LoVo (cell line): ENCODE data around the gene SYT17.
A peak's percentile ranks its signal among the peaks of the same experiment; 100 is the strongest.

ENCODE experiments used
- DNase-seq: peaks from one replicate; pipeline ENCODE4 v3.0.0-alpha.2; 2016; ENCODE audit warnings: low spot score

SYT17 gene

DNA sequence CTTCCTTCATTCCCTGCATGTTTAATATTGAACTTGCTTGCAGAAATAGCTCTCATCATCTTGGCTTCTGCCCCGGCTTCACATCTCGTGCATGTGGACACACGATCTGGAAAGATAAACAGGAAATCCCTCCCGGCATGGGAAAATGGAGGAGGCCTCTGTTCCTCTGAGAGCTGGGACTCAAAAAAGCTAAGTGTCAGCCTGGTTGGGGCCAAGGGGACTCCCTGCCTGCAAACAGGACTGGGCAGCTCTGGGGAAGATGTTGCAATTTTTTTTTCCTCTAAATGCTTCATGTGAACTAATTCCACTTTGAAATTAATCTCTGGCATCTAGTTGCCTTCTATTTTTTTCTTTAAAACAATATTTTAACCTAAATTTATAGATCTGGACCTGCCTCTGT, 29.4 kb upstream of the SYT17 start:
- DNase-seq = no peak

DNA sequence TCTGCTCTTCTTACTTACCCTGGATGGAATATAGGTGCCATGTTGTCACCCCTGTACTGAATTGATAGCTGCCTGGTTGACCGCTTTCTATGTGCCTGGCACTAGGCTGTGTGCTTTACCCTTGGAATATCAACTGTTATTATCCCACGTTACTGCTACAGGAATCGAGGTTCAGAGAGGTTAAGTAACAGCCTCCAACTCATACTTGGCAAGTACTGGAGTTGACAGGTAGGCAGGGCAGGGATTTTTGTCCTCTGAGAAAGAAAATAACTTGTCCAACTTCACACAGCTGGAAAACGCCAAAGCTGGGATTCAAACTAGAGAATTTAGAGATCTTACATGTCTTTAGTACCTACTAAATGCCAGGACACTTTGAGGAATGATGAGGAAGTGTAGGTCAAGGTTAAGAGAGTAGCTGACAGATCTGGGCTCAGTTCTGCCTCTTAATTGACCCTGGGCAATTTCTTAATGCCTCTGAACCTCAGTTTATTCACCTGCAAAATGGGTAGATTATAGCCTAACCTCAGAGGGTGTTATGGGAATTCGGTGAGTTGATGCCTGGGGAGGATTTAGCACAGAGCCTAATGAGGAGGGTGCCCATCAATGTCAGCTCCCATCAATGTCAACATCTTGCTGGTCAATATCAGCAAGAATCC, 28.5 kb upstream of the SYT17 start:
- DNase-seq = no peak

DNA sequence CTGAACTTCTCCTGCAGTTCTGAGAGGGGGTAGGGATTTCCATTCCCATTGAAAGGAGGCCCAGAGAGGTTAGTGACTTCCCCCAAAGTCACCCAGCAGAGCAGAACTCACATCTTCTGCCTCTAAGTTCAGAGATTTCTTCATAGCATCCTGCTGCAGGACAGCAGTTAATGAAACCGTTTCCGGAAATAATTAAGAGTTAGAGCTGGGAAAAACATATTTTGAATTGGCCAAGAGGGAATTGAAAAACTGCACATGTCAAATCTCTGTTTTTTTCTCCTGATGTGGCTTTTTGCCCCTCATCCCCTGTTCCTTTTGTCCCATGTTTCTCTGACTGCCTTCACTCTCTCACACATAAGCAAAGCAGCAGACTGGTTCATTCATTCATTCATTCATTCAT, 27.6 kb upstream of the SYT17 start:
- no peak for DNase-seq

DNA sequence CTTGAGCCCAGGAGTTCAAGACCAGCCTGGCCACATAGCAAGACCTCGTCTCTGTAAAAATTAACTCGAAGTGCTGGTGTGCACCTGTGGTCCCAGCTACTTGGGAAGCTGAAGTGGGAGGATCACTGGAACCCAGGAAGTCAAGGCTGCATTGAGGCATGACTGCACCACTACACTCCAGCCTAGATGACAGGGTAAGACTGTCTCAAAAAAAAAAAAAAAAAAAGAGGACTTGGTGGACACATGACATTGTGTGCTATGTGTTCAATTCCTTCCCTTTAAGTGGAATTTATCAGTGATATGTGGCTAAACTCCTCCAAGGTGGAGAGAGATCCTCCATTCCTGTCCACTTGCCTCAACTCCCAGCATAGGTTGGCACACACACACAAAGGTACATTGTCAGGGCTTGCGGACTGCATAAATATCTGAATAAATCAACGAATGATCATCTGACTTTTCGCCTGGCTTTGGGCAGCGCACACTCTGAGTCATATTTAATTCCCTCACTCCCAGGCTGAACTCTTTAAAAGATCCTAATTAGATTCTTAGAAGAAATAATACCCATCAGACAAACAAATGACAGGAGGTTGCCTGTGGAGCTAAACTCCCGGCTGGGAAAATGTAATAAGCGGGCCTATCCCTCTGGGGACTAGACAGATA, 25.0 kb upstream of the SYT17 start:
- DNase-seq = no peak

DNA sequence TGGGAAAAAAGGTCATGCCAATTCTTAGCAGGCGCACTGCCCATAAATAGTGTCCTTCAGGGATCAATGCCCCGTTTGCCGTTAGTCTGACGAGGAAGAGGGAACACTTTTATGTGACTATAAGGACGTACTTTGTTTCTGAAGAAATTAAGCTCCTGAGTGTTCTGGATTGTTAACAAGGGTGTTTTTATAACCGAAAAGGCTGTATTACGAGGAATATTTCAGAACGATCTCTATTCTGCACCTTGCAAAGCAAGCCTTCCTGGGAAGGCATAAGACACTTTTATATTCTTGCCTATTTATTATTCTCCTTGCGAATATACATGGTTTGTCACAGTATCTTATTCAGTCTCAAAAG, 24.5 kb upstream of the SYT17 start:
- DNase-seq = no peak

DNA sequence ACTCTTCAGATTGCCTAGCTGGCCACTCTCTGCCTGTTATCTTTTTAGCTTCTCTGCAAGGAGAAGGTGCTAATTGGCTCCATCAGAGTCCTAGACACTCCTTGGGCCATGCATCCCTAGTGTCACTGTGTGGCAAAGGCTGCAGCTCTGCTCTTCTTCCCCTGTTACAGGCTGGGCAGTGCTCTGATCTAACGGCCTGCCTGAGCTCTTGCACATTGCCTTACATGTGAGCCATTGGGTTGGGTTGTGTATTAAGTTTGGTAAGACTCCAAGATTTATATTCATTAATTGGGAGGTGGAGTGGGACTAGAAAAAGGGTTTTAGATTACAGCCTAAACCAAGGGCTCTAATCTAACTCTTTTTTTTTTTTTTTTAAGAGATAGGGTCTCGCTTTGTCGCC, 23.0 kb upstream of the SYT17 start:
- no peak for DNase-seq

DNA sequence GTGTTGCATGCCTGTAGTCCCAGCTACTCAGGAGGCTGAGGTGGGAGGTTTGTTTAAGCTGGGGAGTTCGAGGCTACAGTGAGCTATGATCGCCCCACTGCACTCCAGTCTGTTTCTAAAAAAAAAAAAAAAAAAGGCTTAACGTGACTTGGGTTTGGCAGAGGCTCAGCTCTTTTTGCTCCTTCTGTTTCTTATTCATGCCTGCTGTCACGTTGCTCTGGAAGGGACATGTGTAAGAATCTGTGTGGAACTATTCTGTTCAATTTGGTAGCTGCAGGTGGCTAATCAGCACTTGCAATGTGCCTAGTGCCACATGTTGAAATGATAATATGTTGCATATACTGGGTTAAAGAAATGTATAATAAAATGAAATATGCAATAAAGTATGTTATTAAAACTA, 20.9 kb upstream of the SYT17 start:
- DNase-seq = no peak

DNA sequence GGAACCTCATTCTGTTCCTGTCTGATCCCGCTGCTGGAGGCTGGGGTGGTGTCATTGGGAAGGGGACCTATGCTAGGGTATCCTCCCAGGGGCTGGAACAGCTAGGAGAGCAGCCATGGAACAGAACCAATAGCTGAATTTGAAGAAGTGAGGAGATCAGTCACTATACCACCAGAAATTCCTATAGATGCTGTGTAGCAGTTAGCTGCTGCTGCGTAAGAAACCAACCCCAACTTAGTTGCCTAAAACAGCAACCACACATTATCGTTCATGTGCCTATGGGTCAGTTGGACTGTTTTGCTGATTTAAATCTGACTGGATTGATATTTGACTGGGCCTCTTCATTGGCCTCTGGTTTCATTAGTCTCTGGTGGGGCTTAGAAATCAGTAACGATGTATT, 20.4 kb upstream of the SYT17 start:
- DNase-seq = no peak

DNA sequence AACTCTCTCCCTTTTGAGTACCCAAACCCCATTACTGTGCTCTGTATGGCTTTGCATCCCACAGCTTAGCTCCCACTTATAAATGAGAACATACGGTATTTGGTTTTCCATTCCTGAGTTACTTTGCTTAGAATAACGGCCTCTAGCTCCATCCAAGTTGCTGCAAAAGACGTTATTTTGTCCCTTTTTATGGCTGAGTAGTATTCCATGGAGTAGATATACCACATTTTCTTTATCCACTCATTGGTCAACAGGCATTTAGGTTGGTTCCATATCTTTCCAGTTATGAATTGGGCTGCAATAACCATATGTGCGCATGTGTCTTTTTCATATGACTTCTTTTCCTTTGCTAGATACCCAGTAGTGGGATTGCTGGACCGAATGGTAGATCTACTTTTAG, 19.9 kb upstream of the SYT17 start:
- no peak for DNase-seq

DNA sequence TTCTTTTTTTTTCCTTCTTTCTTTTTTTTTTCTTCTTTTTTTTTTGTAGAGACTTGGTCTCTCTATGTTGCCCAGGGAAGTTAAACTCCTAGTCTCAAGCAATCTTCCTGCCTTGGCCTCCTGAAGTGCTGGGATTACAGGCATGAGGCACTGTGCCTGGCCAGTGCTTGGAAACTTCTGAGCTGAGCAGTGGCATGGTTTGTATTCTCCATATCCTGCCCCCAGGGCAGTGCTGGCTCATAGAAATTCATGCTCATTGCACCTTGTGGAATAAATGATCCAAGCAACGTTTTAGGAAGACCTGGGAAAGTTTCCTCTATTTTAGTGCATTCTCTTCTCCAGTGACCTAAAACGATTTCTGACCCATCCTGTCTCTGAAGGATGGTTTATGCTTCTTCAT, 16.7 kb upstream of the SYT17 start:
- DNase-seq = no peak

DNA sequence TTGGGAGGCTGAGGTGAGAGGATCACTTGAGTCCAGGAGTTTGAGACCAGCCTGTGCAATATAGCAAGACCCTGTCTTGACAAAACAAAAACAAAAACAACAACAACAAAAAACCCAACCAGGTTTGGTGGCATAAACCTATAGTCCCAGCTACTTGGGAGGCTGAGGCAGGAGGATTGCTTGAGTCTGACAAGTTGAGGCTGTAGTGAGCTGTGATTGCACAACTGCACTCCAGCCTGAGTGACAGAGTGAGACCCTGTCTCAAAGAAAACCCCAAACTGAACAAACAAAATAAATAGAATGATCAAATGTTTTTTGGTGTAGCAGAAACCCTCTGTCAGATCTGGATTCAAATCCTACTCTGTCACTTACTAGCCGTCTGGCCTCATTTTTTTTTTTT, 16.0 kb upstream of the SYT17 start:
- no peak for DNase-seq

DNA sequence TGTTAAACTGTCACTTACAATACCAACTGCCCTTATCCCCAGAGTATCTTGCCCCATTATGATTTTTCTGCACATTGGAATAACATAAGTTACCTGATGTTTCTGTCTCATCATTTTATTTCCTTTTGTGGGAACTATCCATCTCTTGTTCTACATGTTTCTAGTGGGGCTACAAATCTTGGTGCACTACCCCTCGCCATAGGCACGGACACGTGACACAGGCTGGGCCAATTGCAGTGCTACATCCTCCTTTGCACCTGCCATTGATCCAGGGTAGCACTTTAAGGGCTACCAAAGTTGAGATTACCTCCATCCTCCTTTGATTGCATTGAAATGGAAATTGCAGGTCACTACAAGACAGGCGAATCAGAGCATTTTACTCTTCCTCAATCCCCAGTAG, 14.2 kb upstream of the SYT17 start:
- no peak for DNase-seq

DNA sequence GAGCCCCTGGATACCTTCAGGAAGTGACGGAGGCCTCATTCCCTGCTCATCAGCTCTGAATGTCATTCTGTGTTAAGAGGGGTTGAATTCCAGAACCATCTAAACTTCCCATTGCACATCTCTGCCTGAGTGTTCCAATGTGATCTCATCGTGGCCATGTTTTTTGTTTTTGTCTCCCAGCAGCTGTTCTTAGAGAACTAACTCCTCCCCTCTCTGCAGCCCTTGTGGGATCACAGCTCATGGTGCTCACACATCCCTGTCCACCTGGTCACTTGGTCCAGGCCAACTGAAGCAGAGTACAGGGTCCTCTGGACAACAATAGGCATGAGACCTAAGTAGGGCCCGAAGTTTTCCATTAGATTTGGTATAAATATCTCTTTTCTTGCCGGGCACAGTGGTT, 6.0 kb upstream of the SYT17 start:
- no peak for DNase-seq

DNA sequence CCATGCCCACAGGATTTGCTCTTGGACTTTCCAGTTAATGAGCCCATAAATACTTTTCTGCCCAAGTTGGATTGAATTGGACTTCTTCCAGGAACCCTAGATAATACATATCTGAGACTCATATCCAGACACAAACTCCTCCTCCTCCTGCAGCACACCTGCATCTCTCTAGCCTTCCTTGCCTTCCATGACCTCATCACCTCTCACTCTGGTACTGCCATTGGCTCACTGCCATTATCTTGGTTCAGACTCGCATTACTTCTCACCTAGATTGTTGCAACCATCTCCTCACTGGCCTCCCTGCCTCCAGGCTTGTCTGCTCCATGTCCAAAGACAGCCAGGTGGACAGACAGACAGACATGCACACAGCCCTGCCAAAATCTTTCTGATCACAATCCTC, 4.8 kb upstream of the SYT17 start:
- no peak for DNase-seq

DNA sequence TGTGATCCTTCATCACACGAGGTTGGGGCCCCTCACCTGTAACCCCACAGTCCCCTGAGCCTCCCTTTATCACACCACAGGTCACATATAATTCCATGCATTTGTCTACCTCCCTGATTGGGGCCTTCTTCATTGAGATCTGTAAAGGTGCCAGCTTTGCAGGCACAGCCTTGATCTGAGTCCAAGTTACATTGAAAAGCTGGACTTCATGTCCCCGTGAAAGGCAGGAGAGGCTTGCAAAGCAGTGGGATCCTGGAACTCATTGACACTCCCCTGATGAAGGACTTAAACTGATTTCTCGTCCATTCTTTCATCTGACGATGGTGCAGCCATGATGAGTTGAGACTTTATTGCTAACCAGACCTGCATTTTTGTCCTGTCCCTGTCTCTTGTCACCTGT, 3.8 kb upstream of the SYT17 start:
- no peak for DNase-seq

DNA sequence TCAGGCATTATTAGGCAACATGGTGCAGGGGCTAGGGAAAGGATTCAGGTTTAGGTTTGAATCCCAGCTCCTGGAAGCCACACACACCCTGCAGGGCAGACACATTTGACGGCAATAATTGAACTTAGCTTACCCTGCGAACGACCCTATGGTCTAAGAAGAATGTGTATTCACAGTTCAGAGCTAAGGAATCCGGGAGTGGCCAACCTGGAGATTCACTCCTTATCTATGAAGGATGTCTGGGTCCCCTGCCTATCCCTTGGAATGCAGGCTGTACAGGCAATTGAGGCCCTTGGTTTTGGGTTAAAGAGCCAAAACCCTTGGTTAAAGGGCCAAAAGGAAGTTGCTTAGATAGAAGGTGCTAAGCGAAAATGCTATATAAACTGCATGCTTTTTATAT, 2.9 kb upstream of the SYT17 start:
- DNase-seq = peak; percentile 32

DNA sequence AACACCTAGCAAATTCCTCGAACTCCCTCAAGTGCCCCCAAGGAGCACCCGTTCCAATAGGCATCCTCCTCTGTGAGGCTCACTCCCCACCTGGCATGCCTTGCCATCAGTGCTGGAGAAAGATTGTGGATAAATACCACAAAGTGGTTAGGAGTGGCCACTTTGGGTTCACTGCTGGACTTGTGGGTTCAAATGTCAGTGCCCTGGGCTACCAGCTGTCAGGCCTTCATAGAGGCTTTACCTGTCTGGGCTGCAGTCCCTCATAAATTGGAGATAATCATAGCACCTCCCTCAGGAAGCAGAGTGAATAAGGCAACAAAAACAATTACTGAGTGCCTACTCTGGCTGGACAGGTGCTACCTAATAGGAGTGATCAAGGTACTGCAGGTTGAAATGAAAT, 1.5 kb upstream of the SYT17 start:
- DNase-seq = no peak

DNA sequence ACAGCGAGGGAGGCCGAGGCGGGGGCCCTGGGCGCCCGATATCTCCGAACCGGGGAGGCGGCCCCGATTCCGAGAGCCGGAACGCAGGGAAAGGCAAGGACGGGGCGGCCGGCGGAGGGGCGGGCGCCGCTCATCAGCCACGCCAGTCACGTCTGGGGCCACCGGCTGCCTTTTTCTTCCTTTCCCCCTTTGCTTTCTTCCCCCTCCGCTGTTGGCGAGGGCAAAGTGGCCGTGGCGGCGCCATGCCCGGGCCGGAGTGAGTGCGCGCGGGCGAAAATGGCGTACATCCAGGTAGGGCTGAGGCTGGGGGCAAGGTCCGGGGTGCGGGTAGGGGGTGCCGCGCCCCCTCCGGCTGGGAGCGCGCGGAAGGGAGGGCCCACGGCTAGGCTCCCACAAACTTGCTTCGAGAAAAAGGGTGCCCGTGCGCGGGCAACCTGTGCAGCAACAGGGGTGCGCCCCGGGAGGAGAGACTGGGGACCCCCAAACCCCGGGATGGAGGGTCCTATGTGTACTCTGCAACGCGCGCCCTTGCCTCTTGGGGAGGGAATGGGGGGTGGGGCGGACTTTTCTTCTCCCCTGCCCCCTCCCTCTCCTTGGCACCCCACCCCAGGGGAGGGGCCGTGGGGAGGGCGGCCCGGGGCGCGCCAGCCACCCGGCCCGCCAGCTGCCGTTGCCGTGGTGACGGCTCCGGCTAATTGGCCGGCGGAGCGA, 486 bp downstream of the SYT17 start:
- DNase-seq = peak; percentile 26

DNA sequence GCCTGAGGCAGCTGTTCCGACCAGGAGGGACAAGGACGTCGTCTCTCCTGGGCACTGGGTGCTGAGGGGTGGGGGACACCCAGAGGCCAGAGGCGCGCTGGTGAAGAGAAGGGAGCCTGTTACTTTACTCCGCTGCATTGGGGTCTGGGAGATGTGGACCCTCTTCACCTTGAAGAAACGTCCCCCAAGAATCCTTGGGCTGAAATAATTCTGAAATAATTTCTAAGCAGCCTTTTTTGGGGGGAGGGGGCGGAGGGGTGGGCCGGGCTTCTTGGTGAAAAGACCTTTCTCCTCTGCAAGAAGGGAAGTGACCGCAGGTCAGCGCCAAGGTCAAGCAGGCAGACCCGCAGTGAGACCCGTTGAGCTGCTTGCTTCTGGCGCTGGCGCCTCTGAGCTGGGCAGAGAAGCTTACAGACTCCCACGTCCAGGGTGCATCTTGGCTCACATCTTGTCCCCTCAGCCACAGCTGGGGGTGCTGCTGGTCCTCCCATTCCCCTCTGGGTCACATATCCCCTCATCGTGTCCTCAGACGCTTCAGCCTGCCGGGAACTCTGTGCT, 1.1 kb downstream of the SYT17 start:
- DNase-seq = no peak

DNA sequence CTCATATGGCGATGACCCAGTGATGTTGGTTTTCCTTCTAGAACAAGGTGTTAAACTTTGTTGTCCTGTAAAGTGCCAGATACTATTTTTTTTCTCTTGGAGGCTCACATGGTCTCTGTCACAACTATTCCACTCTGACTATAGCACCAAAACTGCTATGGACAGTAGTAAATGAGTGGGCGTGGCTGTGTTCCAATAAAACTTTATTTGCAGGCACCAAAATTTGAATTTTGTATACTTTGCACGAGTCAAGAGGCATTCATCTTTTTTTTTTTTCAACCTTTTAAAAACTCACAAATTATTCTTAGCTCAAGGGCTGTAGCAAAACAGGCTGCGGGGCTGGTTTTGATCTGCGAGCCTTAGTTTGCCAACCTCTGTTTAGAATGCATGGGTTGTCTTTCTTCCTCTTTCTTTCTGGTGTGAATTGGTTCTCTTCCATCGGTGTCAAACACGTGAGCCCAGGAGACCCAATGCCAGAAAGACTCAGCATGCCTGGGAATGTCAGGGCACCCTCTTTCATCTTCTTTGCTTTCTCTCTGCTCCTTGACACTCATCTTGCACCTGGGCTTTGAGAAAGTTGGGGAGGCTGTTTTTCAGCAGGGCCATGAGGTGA, 2.1 kb downstream of the SYT17 start:
- no peak for DNase-seq

DNA sequence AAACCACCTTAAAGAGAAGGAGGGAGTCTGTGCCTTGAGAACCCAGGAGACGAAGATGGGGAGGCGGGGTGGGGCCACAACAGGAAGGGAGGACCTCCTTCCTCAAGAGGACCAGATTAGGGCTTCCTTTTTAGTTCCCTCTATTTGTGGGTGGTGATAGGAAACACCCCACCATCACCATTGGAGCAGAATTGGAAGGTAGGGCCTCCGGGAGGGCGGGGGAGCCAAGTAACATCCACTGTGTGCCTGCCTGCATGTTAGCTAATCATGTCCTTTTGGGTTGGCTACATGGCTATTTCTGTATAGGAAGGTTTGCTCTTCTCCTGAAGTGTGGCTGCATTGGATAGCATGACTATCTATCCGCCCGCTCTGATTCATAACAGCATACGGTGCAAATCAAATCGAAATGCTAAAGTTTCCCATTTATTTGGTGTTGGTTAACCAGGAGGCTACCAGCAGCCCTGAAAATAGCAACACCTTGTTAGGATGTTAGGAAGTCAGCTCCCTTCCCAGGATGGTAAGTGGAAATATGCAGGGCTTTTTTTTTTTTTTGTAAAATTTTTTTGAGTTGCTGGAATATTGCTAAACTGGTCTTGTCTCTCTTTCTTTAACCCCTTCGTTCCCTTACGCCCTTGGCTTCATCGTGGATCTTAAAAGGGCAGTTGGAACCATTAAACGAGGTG, 4.2 kb downstream of the SYT17 start:
- DNase-seq = no peak

DNA sequence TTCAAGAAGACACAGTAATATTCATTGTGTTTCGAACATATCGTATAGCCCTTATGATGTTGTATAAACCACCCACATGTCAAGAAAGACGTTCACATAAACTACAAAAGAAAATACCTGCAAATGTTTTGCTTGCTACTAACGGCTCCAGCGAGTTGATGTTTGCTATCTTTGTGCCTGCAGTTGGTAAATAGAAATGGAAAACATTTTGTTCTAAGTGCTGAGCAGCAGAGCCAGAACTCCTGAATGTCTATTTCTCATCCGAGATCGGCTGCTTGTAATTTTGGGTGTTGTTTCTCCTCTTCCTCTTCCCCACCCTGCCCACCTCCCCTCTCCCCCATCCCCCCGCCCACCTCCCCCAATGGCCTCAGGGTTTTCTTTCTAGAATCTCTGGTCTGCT, 5.0 kb downstream of the SYT17 start:
- DNase-seq = no peak
